HL-60 (cell line): ENCODE results near the gene EPS8L1.
"Not testable (repeated sequence)": the region's sequence is repeated elsewhere in the genome, so short reads cannot be mapped to it uniquely, and the experiment has no call there.

ENCODE experiments used
- DNase-seq, 2 experiments: peaks; one replicate each; pipeline ENCODE4 v3.0.0-alpha.2; 2010 to 2020; ENCODE audit warnings: low read depth in 1 of 2, low spot score in 1 of 2
- H3K27ac ChIP-seq: fragments of 250-450 bp; sonication (Bioruptor Pico); replicated peaks from 2 replicates; pipeline ENCODE4 v1.5.1; 2020; ENCODE audit warnings: mild to moderate bottlenecking, moderate library complexity
- H3K27me3 ChIP-seq: fragments of 250-450 bp; sonication (Bioruptor Pico); 2 replicates; pipeline ENCODE4 v1.5.1; 2021; ENCODE audit warnings: mild to moderate bottlenecking, moderate library complexity; ENCODE audit not compliant: insufficient read depth, poor library complexity, severe bottlenecking
- H3K4me3 ChIP-seq: replicated peaks from 2 replicates; pipeline ENCODE4 v1.5.1; 2011; ENCODE audit warnings: mild to moderate bottlenecking, control low read depth, low read length; ENCODE audit not compliant: insufficient read depth
- CTCF ChIP-seq: IDR thresholded peaks from one replicate; pipeline ENCODE4 v1.5.1; 2011; ENCODE audit warnings: low read length, control low read depth, inconsistent platforms; ENCODE audit not compliant: insufficient read depth
- GABPA ChIP-seq: IDR thresholded peaks from 2 replicates; pipeline ENCODE4 v1.6.1; 2012; ENCODE audit warnings: low read depth
- POLR2AphosphoS5 ChIP-seq: IDR thresholded peaks from 2 replicates; pipeline ENCODE4 v1.6.1; 2012; ENCODE audit warnings: low read depth
- REST ChIP-seq: IDR thresholded peaks from 2 replicates; pipeline ENCODE4 v1.6.1; 2012; ENCODE audit warnings: low read depth; ENCODE audit not compliant: insufficient replicate concordance
- SPI1 ChIP-seq: IDR thresholded peaks from 2 replicates; pipeline ENCODE4 v1.6.1; 2012; ENCODE audit warnings: low read depth, mild to moderate bottlenecking, borderline replicate concordance

EPS8L1 gene

GRCh38 chr19:55106591-55106990 lies 30.9 kb downstream of the EPS8L1 start:
- Histone ChIP-seq H3K4me3 (no peak overlapping the region), H3K27ac (no peak overlapping the region), H3K27me3 (no peaks in the 10 kb centered on the region)
- no peak for DNase-seq
- TF ChIP-seq GABPA (no peak), REST (no peak), CTCF (no peak), SPI1 (no peak)

GRCh38 chr19:55107252-55107651 lies 31.6 kb downstream of the EPS8L1 start:
- DNase-seq, H3K4me3 ChIP-seq, H3K27me3 ChIP-seq, H3K27ac ChIP-seq: not testable (repeated sequence)

GRCh38 chr19:55109527-55110291 lies 34.0 kb downstream of the EPS8L1 start:
- DNase-seq, result no peak
- H3K4me3 ChIP-seq, result no peak overlapping the region
- TF ChIP-seq SPI1 (no peak), REST (no peak), GABPA (no peak), CTCF (no peak), POLR2AphosphoS5 (no peak)
- no peak overlapping the region for H3K27ac ChIP-seq
- no peaks in the 10 kb centered on the region for H3K27me3 ChIP-seq

GRCh38 chr19:55111238-55111831 lies 35.7 kb downstream of the EPS8L1 start:
- no peak for DNase-seq
- H3K27ac ChIP-seq, result no peak overlapping the region
- H3K27me3 ChIP-seq, result no peaks in the 10 kb centered on the region
- TF ChIP-seq SPI1 (no peak), REST (no peak), POLR2AphosphoS5 (no peak), CTCF (no peak), GABPA (no peak)
- H3K4me3 ChIP-seq, result no peak overlapping the region
